Activated naive CD8-positive, alpha-beta T cell treated with anti-CD3 and anti-CD28 coated beads, Interleukin-2, amount 10 ng/mL, durations not matched to agents 7 days and 5 days (primary cell): ENCODE measurements around the gene SPTB. TPM values are rescaled to one million over a fixed set of nuclear protein-coding genes. Genes with fewer than 3 reads are reported as not detected.
A peak's percentile ranks its signal among the peaks of the same experiment; 100 is the strongest.

Experiments
- ATAC-seq: fragments of 150-1000 bp; cut with Tn5 transposase; one replicate; pipeline ENCODE4 v1.10.0; 2021; ENCODE audit warnings: low read depth, moderate library complexity
- POLR2A ChIA-PET: fragments of 350-600 bp; sonication (Branson Sonifier 250); formaldehyde crosslinking; loops from one replicate; lab custom pipeline; 2021; ENCODE audit warnings: antibody characterized with exemption; lab: Charles Lee
- DNase-seq: peaks from one replicate; pipeline ENCODE4 v3.0.0; 2021
- H3K27ac Mint-ChIP-seq: one replicate; pipeline ENCODE4 v1.8.0; 2022; ENCODE audit warnings: mild to moderate bottlenecking, mixed read lengths
- H3K27me3 Mint-ChIP-seq: one replicate; pipeline ENCODE4 v1.8.0; 2022; ENCODE audit warnings: mild to moderate bottlenecking, moderate library complexity, mixed read lengths
- H3K36me3 Mint-ChIP-seq: one replicate; pipeline ENCODE4 v1.8.0; 2021; ENCODE audit warnings: mild to moderate bottlenecking, mixed read lengths
- H3K4me1 Mint-ChIP-seq: one replicate; pipeline ENCODE4 v1.8.0; 2021; ENCODE audit warnings: mixed read lengths
- H3K4me3 Mint-ChIP-seq: one replicate; pipeline ENCODE4 v1.8.0; 2022; ENCODE audit warnings: mild to moderate bottlenecking, moderate library complexity, mixed read lengths
- H3K9me3 Mint-ChIP-seq: one replicate; pipeline ENCODE4 v1.8.0; 2021; ENCODE audit warnings: mixed read lengths
- total RNA-seq, 2 experiments: library from RNA; stranded (reverse); gene quantifications; one replicate each; pipeline ENCODE4 v1.2.3, GENCODE V29; 2021

Gene SPTB
- total RNA-seq, 2 experiments from 2014 or later, result not detected

GRCh38 chr14:64748995-64749714, 130.6 kb downstream of the SPTB start:
- no peaks in the 10 kb centered on the region for H3K27me3 Mint-ChIP-seq
- no peak overlapping the region for H3K27ac Mint-ChIP-seq
- POLR2A ChIA-PET, result no interaction called here
- H3K36me3 Mint-ChIP-seq, result no peaks in the 10 kb centered on the region
- H3K9me3 Mint-ChIP-seq, result no peaks in the 10 kb centered on the region
- DNase-seq (no peak), ATAC-seq (no peak)
- no peak overlapping the region for H3K4me3 Mint-ChIP-seq
- no peaks in the 10 kb centered on the region for H3K4me1 Mint-ChIP-seq

GRCh38 chr14:64748521-64748920, 131.2 kb downstream of the SPTB start:
- Mint-ChIP-seq H3K4me1 (no peaks in the 10 kb centered on the region), H3K4me3 (no peak overlapping the region), H3K27me3 (no peaks in the 10 kb centered on the region), H3K9me3 (no peaks in the 10 kb centered on the region), H3K36me3 (no peaks in the 10 kb centered on the region), H3K27ac (no peak overlapping the region)
- DNase-seq (no peak), ATAC-seq (no peak)
- POLR2A ChIA-PET, result no interaction called here

GRCh38 chr14:64747327-64747726, 132.4 kb downstream of the SPTB start:
- H3K4me3 Mint-ChIP-seq, result no peak overlapping the region
- H3K4me1 Mint-ChIP-seq, result no peaks in the 10 kb centered on the region
- no peaks in the 10 kb centered on the region for H3K9me3 Mint-ChIP-seq
- POLR2A ChIA-PET, result no interaction called here
- DNase-seq (no peak), ATAC-seq (no peak)
- H3K36me3 Mint-ChIP-seq, result no peaks in the 10 kb centered on the region
- no peak overlapping the region for H3K27ac Mint-ChIP-seq
- no peaks in the 10 kb centered on the region for H3K27me3 Mint-ChIP-seq

- Mint-ChIP-seq H3K36me3 (no peaks in the 10 kb centered on the region), H3K27me3 (no peaks in the 10 kb centered on the region), H3K4me3 (no peak overlapping the region), H3K9me3 (no peaks in the 10 kb centered on the region), H3K4me1 (no peaks in the 10 kb centered on the region), H3K27ac (no peak overlapping the region)
- POLR2A ChIA-PET, result interaction anchor here (0.7 kb wide), 1 partner anchor 63 kb away, joined by 3 read pairs; no protein-coding TSS in a partner anchor
- ATAC-seq (no peak), DNase-seq (no peak)
Measured at GRCh38 chr14:64746298-64747250, 133.1 kb downstream of the SPTB start.

- Mint-ChIP-seq H3K4me3 (no peak overlapping the region), H3K27me3 (peaks cover 3% of the 10 kb centered on the region), H3K9me3 (no peaks in the 10 kb centered on the region), H3K36me3 (no peaks in the 10 kb centered on the region), H3K4me1 (no peaks in the 10 kb centered on the region), H3K27ac (no peak overlapping the region)
- POLR2A ChIA-PET, result no interaction called here
- ATAC-seq (no peak), DNase-seq (no peak)
Measured at GRCh38 chr14:64745511-64746091, 134.1 kb downstream of the SPTB start.

- Mint-ChIP-seq H3K36me3 (no peaks in the 10 kb centered on the region), H3K27ac (no peak overlapping the region), H3K27me3 (peaks cover 3% of the 10 kb centered on the region), H3K9me3 (no peaks in the 10 kb centered on the region), H3K4me3 (no peak overlapping the region), H3K4me1 (no peaks in the 10 kb centered on the region)
- POLR2A ChIA-PET, result no interaction called here
- ATAC-seq (no peak), DNase-seq (no peak)
Measured at GRCh38 chr14:64743061-64743460, 136.6 kb downstream of the SPTB start.

- H3K36me3 Mint-ChIP-seq, result no peaks in the 10 kb centered on the region
- ATAC-seq (no peak), DNase-seq (no peak)
- no peaks in the 10 kb centered on the region for H3K9me3 Mint-ChIP-seq
- no peak overlapping the region for H3K27ac Mint-ChIP-seq
- POLR2A ChIA-PET, result no interaction called here
- H3K27me3 Mint-ChIP-seq, result peaks cover 3% of the 10 kb centered on the region
- no peaks in the 10 kb centered on the region for H3K4me1 Mint-ChIP-seq
- H3K4me3 Mint-ChIP-seq, result no peak overlapping the region
Measured at GRCh38 chr14:64741961-64742360, 137.7 kb downstream of the SPTB start.

- no peak overlapping the region for H3K4me3 Mint-ChIP-seq
- no peak for DNase-seq
- POLR2A ChIA-PET, result no interaction called here
- no peaks in the 10 kb centered on the region for H3K4me1 Mint-ChIP-seq
- peaks cover 3% of the 10 kb centered on the region for H3K27me3 Mint-ChIP-seq
- no peaks in the 10 kb centered on the region for H3K9me3 Mint-ChIP-seq
- no peak for ATAC-seq
- no peaks in the 10 kb centered on the region for H3K36me3 Mint-ChIP-seq
- H3K27ac Mint-ChIP-seq, result no peak overlapping the region
Measured at GRCh38 chr14:64741200-64741599, 138.5 kb downstream of the SPTB start.

- Mint-ChIP-seq H3K9me3 (no peaks in the 10 kb centered on the region), H3K27ac (no peak overlapping the region), H3K36me3 (no peaks in the 10 kb centered on the region), H3K4me3 (no peak overlapping the region), H3K27me3 (peaks cover 3% of the 10 kb centered on the region), H3K4me1 (peaks cover 4% of the 10 kb centered on the region)
- POLR2A ChIA-PET, result no interaction called here
- ATAC-seq, result no peak
- no peak for DNase-seq
Measured at GRCh38 chr14:64738281-64738804, 141.4 kb downstream of the SPTB start.

GRCh38 chr14:64737391-64738280, 142.1 kb downstream of the SPTB start:
- Mint-ChIP-seq H3K9me3 (no peaks in the 10 kb centered on the region), H3K27me3 (peaks cover 3% of the 10 kb centered on the region), H3K36me3 (no peaks in the 10 kb centered on the region), H3K4me1 (peaks cover 4% of the 10 kb centered on the region), H3K27ac (no peak overlapping the region), H3K4me3 (no peak overlapping the region)
- POLR2A ChIA-PET, result no interaction called here
- DNase-seq (no peak), ATAC-seq (no peak)

- peaks cover 3% of the 10 kb centered on the region for H3K27me3 Mint-ChIP-seq
- H3K4me3 Mint-ChIP-seq, result no peak overlapping the region
- ATAC-seq, result no peak
- DNase-seq, result no peak
- POLR2A ChIA-PET, result no interaction called here
- peaks cover 4% of the 10 kb centered on the region for H3K4me1 Mint-ChIP-seq
- no peaks in the 10 kb centered on the region for H3K9me3 Mint-ChIP-seq
- no peak overlapping the region for H3K27ac Mint-ChIP-seq
- H3K36me3 Mint-ChIP-seq, result no peaks in the 10 kb centered on the region
Measured at GRCh38 chr14:64736271-64737169, 143.2 kb downstream of the SPTB start.

GRCh38 chr14:64734990-64735389, 144.7 kb downstream of the SPTB start:
- ATAC-seq (no peak), DNase-seq (no peak)
- Mint-ChIP-seq H3K27me3 (no peaks in the 10 kb centered on the region), H3K27ac (peak overlapping the region; percentile 3), H3K4me1 (peaks cover 8% of the 10 kb centered on the region), H3K9me3 (no peaks in the 10 kb centered on the region), H3K36me3 (no peaks in the 10 kb centered on the region), H3K4me3 (no peak overlapping the region)
- POLR2A ChIA-PET, result no interaction called here
